Measurements from ENCODE around the gene METAP2. TPM values are rescaled to one million over a fixed set of nuclear protein-coding genes. Genes with fewer than 3 reads are reported as not detected.

METAP2 gene
- polyA plus RNA-seq, 3 donors = 17.0 to 26.0 (median 19.9) TPM

DNA sequence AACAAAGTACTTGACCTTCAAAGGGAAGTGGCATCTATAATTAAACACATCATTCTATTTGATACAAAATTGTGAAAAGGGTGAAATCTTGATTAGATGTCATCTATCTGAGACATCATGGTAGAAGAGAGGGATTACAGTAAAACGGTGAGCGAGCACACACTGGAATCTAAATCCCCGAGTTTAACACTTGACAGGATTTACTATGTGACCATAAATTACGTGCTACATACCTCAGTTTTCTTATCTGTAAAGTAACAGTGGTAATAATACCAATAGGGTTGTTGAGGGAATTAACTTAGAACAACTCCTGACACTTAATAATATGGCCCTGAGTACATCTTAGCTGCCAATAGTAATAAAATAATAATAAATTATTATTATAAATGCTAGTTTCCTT is 64.1 kb downstream of the METAP2 start:
- Mint-ChIP-seq H3K4me1 (peaks cover 2% of the 10 kb centered on the region), H3K4me3 (no peak overlapping the region), H3K36me3 (no peaks in the 10 kb centered on the region), H3K27me3 (ENCODE audit: low read depth in 3 of 3) (peaks cover 5 to 14% (median 7%) of the 10 kb centered on the region in 3 donors), H3K9me3 (peaks cover 0 to 2% (median 0%) of the 10 kb centered on the region in 7 donors), H3K27ac (no peak overlapping the region)
- Histone ChIP-seq H2AFZ (ENCODE audit: insufficient read depth, low read depth, low read length, poor library complexity, severe bottlenecking) (no peak overlapping the region), H3K27me3 (ENCODE audit: control insufficient read depth in 2 of 2, insufficient read depth in 2 of 2, low read length in 2 of 2) (no peaks in the 10 kb centered on the region), H3K9ac (ENCODE audit: insufficient read depth, low read length, poor library complexity, severe bottlenecking) (no peak overlapping the region), H3K36me3 (replicated peaks in 1 of 2; ENCODE audit: control insufficient read depth in 1 of 2, insufficient read depth in 2 of 2, low read length in 2 of 2) (no peaks in the 10 kb centered on the region), H3K9me3 (replicated peaks in 1 of 2; ENCODE audit: control insufficient read depth in 1 of 2, insufficient read depth in 1 of 2, low read length in 2 of 2) (no peaks in the 10 kb centered on the region), H3K4me3 (replicated peaks in 1 of 3; ENCODE audit: low read depth in 2 of 3, low read length in 3 of 3) (no peak overlapping the region), H4K20me1 (ENCODE audit: insufficient read depth, low read length) (no peaks in the 10 kb centered on the region), H3K79me2 (ENCODE audit: insufficient read depth, low read length) (no peaks in the 10 kb centered on the region), H3K4me2 (replicated peaks; ENCODE audit: extremely low read depth, low read length, poor library complexity, severe bottlenecking) (no peak overlapping the region), H3K4me1 (ENCODE audit: control insufficient read depth in 1 of 2, insufficient read depth in 2 of 2, low read length in 2 of 2) (no peaks in the 10 kb centered on the region), H3K27ac (ENCODE audit: low read depth in 1 of 2, low read length in 2 of 2) (no peak overlapping the region)
- no peak for TF ChIP-seq CTCF (IDR thresholded peaks at IDR 0.05)
- intact Hi-C loops (cut with micrococcal nuclease) = no loop called here
- no peak for DNase-seq
- WGBS (ENCODE audit: insufficient coverage) = no CpG with 5 or more reads among the region's 4 CpGs

GRCh38 chr12:95538656-95539055 is 64.7 kb downstream of the METAP2 start:
- Histone ChIP-seq H3K36me3 (replicated peaks in 1 of 2; ENCODE audit: control insufficient read depth in 1 of 2, insufficient read depth in 2 of 2, low read length in 2 of 2) (no peaks in the 10 kb centered on the region), H3K4me2 (replicated peaks; ENCODE audit: extremely low read depth, low read length, poor library complexity, severe bottlenecking) (no peak overlapping the region), H3K27me3 (ENCODE audit: control insufficient read depth in 2 of 2, insufficient read depth in 2 of 2, low read length in 2 of 2) (no peaks in the 10 kb centered on the region), H3K4me3 (replicated peaks in 1 of 3; ENCODE audit: low read depth in 2 of 3, low read length in 3 of 3) (no peak overlapping the region), H3K9me3 (replicated peaks in 1 of 2; ENCODE audit: control insufficient read depth in 1 of 2, insufficient read depth in 1 of 2, low read length in 2 of 2) (no peaks in the 10 kb centered on the region), H4K20me1 (ENCODE audit: insufficient read depth, low read length) (no peaks in the 10 kb centered on the region), H3K4me1 (ENCODE audit: control insufficient read depth in 1 of 2, insufficient read depth in 2 of 2, low read length in 2 of 2) (no peaks in the 10 kb centered on the region), H3K9ac (ENCODE audit: insufficient read depth, low read length, poor library complexity, severe bottlenecking) (no peak overlapping the region), H2AFZ (ENCODE audit: insufficient read depth, low read depth, low read length, poor library complexity, severe bottlenecking) (no peak overlapping the region), H3K27ac (ENCODE audit: low read depth in 1 of 2, low read length in 2 of 2) (no peak overlapping the region), H3K79me2 (ENCODE audit: insufficient read depth, low read length) (no peaks in the 10 kb centered on the region)
- intact Hi-C loops (cut with micrococcal nuclease) = no loop called here
- H3K36me3 Mint-ChIP-seq = no peaks in the 10 kb centered on the region
- H3K4me1 Mint-ChIP-seq = peaks cover 2% of the 10 kb centered on the region
- H3K27ac Mint-ChIP-seq = no peak overlapping the region
- H3K27me3 Mint-ChIP-seq (ENCODE audit: low read depth in 3 of 3) = peaks cover 5 to 17% (median 7%) of the 10 kb centered on the region in 3 donors
- H3K4me3 Mint-ChIP-seq = no peak overlapping the region
- no peak for TF ChIP-seq CTCF (IDR thresholded peaks at IDR 0.05)
- H3K9me3 Mint-ChIP-seq = peaks cover 0 to 2% (median 0%) of the 10 kb centered on the region in 7 donors
- no CpG with 5 or more reads among the region's 5 CpGs for WGBS (ENCODE audit: insufficient coverage)
- no peak for DNase-seq
